GM21528 (cell line): ENCODE results near the gene NDRG2.
"Not testable (repeated sequence)": the region's sequence is repeated elsewhere in the genome, so short reads cannot be mapped to it uniquely, and the experiment has no call there.

Experiments
- ATAC-seq: cut with Tn5 transposase; IDR thresholded peaks from one replicate; pipeline ENCODE4 v1.9.1; 2021; ENCODE audit warnings: mild to moderate bottlenecking, moderate library complexity; ENCODE audit not compliant: unreplicated experiment, low FRiP score

NDRG2 gene

GRCh38 chr14:21056520-21057163, 31.8 kb upstream of the NDRG2 start:
- ATAC-seq, result no peak

- no peak for ATAC-seq
Measured at GRCh38 chr14:21055432-21056117, 30.7 kb upstream of the NDRG2 start.

GRCh38 chr14:21054768-21055145, 29.9 kb upstream of the NDRG2 start:
- ATAC-seq, result no peak

- no peak for ATAC-seq
Measured at GRCh38 chr14:21054123-21054767, 29.4 kb upstream of the NDRG2 start.

GRCh38 chr14:21053184-21054122, 28.6 kb upstream of the NDRG2 start:
- ATAC-seq, result no peak

GRCh38 chr14:21050597-21050996, 25.7 kb upstream of the NDRG2 start:
- no peak for ATAC-seq

- no peak for ATAC-seq
Measured at GRCh38 chr14:21049271-21049673, 24.4 kb upstream of the NDRG2 start.

GRCh38 chr14:21048638-21049037, 23.8 kb upstream of the NDRG2 start:
- no peak for ATAC-seq

- ATAC-seq, result no peak
Measured at GRCh38 chr14:21047378-21047781, 22.5 kb upstream of the NDRG2 start.

- ATAC-seq, result no peak
Measured at GRCh38 chr14:21043974-21044618, 19.2 kb upstream of the NDRG2 start.

GRCh38 chr14:21043387-21043973, 18.6 kb upstream of the NDRG2 start:
- ATAC-seq, result no peak

GRCh38 chr14:21042918-21043317, 18.1 kb upstream of the NDRG2 start:
- no peak for ATAC-seq

- ATAC-seq, result no peak
Measured at GRCh38 chr14:21041676-21042433, 17.0 kb upstream of the NDRG2 start, which contains the start of gene RNASE7. RNASE7 (plus strand) TSS chr14:21042362; CDS start chr14:21042993, 631 bp downstream.

GRCh38 chr14:21040941-21041340, 16.1 kb upstream of the NDRG2 start:
- ATAC-seq, result not testable (repeated sequence)

GRCh38 chr14:21040370-21040925, 15.6 kb upstream of the NDRG2 start:
- ATAC-seq, result no peak

GRCh38 chr14:21039585-21040369, 14.9 kb upstream of the NDRG2 start:
- no peak for ATAC-seq

GRCh38 chr14:21038441-21039422, 13.9 kb upstream of the NDRG2 start:
- ATAC-seq, result no peak
